Astrocyte (in vitro differentiated cells and primary cell): ENCODE measurements around the gene DGKG. TPM values are rescaled to one million over a fixed set of nuclear protein-coding genes. Genes with fewer than 3 reads are reported as not detected.

Experiments used
- DNase-seq: peaks from one replicate; pipeline ENCODE4 v3.0.0-alpha.2; 2010; ENCODE audit warnings: low read depth
- FAIRE-seq: peaks from 2 replicates; lab custom pipeline; 2011; peaks lifted over from hg19 to GRCh38; lab: Jason Lieb, UNC
- H2AFZ ChIP-seq: 2 replicates; pipeline ENCODE4 v1.6.0; 2012; ENCODE audit warnings: low read depth, low read length, inconsistent platforms
- H3K27ac ChIP-seq: 2 replicates; pipeline ENCODE4 v1.5.1; 2011; ENCODE audit warnings: low read depth, low read length, inconsistent platforms
- H3K27me3 ChIP-seq: 2 replicates; pipeline ENCODE4 v1.6.0; 2011; ENCODE audit warnings: low read length, inconsistent platforms; ENCODE audit not compliant: insufficient read depth
- H3K36me3 ChIP-seq: 2 replicates; pipeline ENCODE4 v1.5.1; 2011; ENCODE audit warnings: low read length, inconsistent platforms; ENCODE audit not compliant: insufficient read depth
- H3K4me1 ChIP-seq: 2 replicates; pipeline ENCODE4 v1.5.1; 2011; ENCODE audit warnings: low read length, inconsistent platforms; ENCODE audit not compliant: insufficient read depth
- H3K4me2 ChIP-seq: 2 replicates; pipeline ENCODE4 v1.6.0; 2012; ENCODE audit warnings: low read length, inconsistent platforms
- H3K4me3 ChIP-seq: 2 replicates; pipeline ENCODE4 v1.5.1; 2011; ENCODE audit warnings: low read depth, mild to moderate bottlenecking, low read length, inconsistent platforms; ENCODE audit not compliant: insufficient read depth
- H3K79me2 ChIP-seq: 2 replicates; pipeline ENCODE4 v1.6.0; 2012; ENCODE audit warnings: mild to moderate bottlenecking, low read length, inconsistent platforms; ENCODE audit not compliant: insufficient read depth
- H3K9ac ChIP-seq: 2 replicates; pipeline ENCODE4 v1.6.0; 2012; ENCODE audit warnings: mild to moderate bottlenecking, low read length, inconsistent platforms
- H3K9me3 ChIP-seq: 2 replicates; pipeline ENCODE4 v1.5.1; 2012; ENCODE audit warnings: low read depth, mild to moderate bottlenecking, low read length, inconsistent platforms; ENCODE audit not compliant: insufficient read depth
- H4K20me1 ChIP-seq: 2 replicates; pipeline ENCODE4 v1.6.0; 2012; ENCODE audit warnings: low read length, inconsistent platforms; ENCODE audit not compliant: insufficient read depth
- H3K27ac Mint-ChIP-seq: one replicate; pipeline ENCODE4 v1.8.0; 2021; ENCODE audit warnings: mild to moderate bottlenecking, mixed read lengths; ENCODE audit not compliant: unreplicated experiment
- H3K27me3 Mint-ChIP-seq: one replicate; pipeline ENCODE4 v1.8.0; 2021; ENCODE audit warnings: low read depth, mixed read lengths; ENCODE audit not compliant: unreplicated experiment
- H3K36me3 Mint-ChIP-seq: one replicate; pipeline ENCODE4 v1.8.0; 2021; ENCODE audit warnings: low read depth, mixed read lengths; ENCODE audit not compliant: unreplicated experiment
- H3K4me1 Mint-ChIP-seq: one replicate; pipeline ENCODE4 v1.8.0; 2021; ENCODE audit warnings: low read depth, mixed read lengths; ENCODE audit not compliant: unreplicated experiment
- H3K4me3 Mint-ChIP-seq: one replicate; pipeline ENCODE4 v1.8.0; 2021; ENCODE audit warnings: mild to moderate bottlenecking, moderate library complexity, mixed read lengths; ENCODE audit not compliant: unreplicated experiment
- H3K9me3 Mint-ChIP-seq: one replicate; pipeline ENCODE4 v1.8.0; 2021; ENCODE audit warnings: mild to moderate bottlenecking, mixed read lengths; ENCODE audit not compliant: unreplicated experiment
- CTCF ChIP-seq: IDR thresholded peaks from 2 replicates; pipeline ENCODE4 v1.5.1; 2011; ENCODE audit warnings: low read depth, mild to moderate bottlenecking, inconsistent platforms, low read length, moderate library complexity; ENCODE audit not compliant: insufficient read depth
- EZH2 ChIP-seq: IDR thresholded peaks from 2 replicates; pipeline ENCODE4 v1.6.1; 2012; ENCODE audit warnings: mild to moderate bottlenecking, low read length, inconsistent platforms; ENCODE audit not compliant: insufficient read depth
- total RNA-seq: library from RNA; stranded (reverse); gene quantifications from 2 replicates; pipeline ENCODE4 v1.2.1, GENCODE V29; 2021

The DGKG gene
- total RNA-seq, 1 donor from 2014 or later, result 0.64 TPM

- Histone ChIP-seq H3K79me2 (no peaks in the 10 kb centered on the region), H3K4me2 (no peak overlapping the region), H3K27me3 (peaks cover 10% of the 10 kb centered on the region), H3K4me1 (no peaks in the 10 kb centered on the region), H2AFZ (no peak overlapping the region), H3K36me3 (no peaks in the 10 kb centered on the region), H3K9ac (no peak overlapping the region), H3K9me3 (no peaks in the 10 kb centered on the region), H3K27ac (no peak overlapping the region), H4K20me1 (no peaks in the 10 kb centered on the region), H3K4me3 (no peak overlapping the region)
- DNase-seq, result no peak
- TF ChIP-seq EZH2, result no peak
- TF ChIP-seq CTCF, result no peak
- no peak overlapping the region for H3K4me3 Mint-ChIP-seq
- peaks cover 38% of the 10 kb centered on the region for H3K27me3 Mint-ChIP-seq
- H3K36me3 Mint-ChIP-seq, result peaks cover 5% of the 10 kb centered on the region
- no peak overlapping the region for H3K27ac Mint-ChIP-seq
- H3K4me1 Mint-ChIP-seq, result no peaks in the 10 kb centered on the region
- FAIRE-seq, result no peak
- peaks cover 3% of the 10 kb centered on the region for H3K9me3 Mint-ChIP-seq
Observed at GRCh38 chr3:186166491-186167288, 195.3 kb downstream of the DGKG start.

GRCh38 chr3:186166036-186166435 lies 196.0 kb downstream of the DGKG start:
- Histone ChIP-seq H3K4me2 (no peak overlapping the region), H2AFZ (no peak overlapping the region), H3K4me3 (no peak overlapping the region), H3K27me3 (peaks cover 10% of the 10 kb centered on the region), H3K9ac (no peak overlapping the region), H3K27ac (no peak overlapping the region), H3K79me2 (no peaks in the 10 kb centered on the region), H4K20me1 (no peaks in the 10 kb centered on the region), H3K9me3 (no peaks in the 10 kb centered on the region), H3K36me3 (no peaks in the 10 kb centered on the region), H3K4me1 (no peaks in the 10 kb centered on the region)
- TF ChIP-seq EZH2 (no peak), CTCF (no peak)
- H3K27me3 Mint-ChIP-seq, result peaks cover 42% of the 10 kb centered on the region
- H3K4me3 Mint-ChIP-seq, result no peak overlapping the region
- peaks cover 3% of the 10 kb centered on the region for H3K9me3 Mint-ChIP-seq
- H3K27ac Mint-ChIP-seq, result no peak overlapping the region
- no peak for FAIRE-seq
- no peak for DNase-seq
- H3K4me1 Mint-ChIP-seq, result no peaks in the 10 kb centered on the region
- H3K36me3 Mint-ChIP-seq, result peaks cover 5% of the 10 kb centered on the region

GRCh38 chr3:186165331-186165730 lies 196.7 kb downstream of the DGKG start:
- FAIRE-seq (no peak), DNase-seq (peak; percentile 33)
- no peaks in the 10 kb centered on the region for H3K79me2 ChIP-seq
- no peaks in the 10 kb centered on the region for H3K9me3 ChIP-seq
- Mint-ChIP-seq H3K36me3 (peaks cover 5% of the 10 kb centered on the region), H3K4me1 (peaks cover 1% of the 10 kb centered on the region), H3K9me3 (peaks cover 6% of the 10 kb centered on the region), H3K27ac (no peak overlapping the region), H3K4me3 (no peak overlapping the region), H3K27me3 (peaks cover 44% of the 10 kb centered on the region)
- no peaks in the 10 kb centered on the region for H3K36me3 ChIP-seq
- H3K27ac ChIP-seq, result no peak overlapping the region
- no peak overlapping the region for H3K4me2 ChIP-seq
- H3K4me3 ChIP-seq, result no peak overlapping the region
- H3K27me3 ChIP-seq, result peaks cover 10% of the 10 kb centered on the region
- H3K4me1 ChIP-seq, result no peaks in the 10 kb centered on the region
- H3K9ac ChIP-seq, result no peak overlapping the region
- TF ChIP-seq CTCF (no peak), EZH2 (no peak)
- no peak overlapping the region for H2AFZ ChIP-seq
- no peaks in the 10 kb centered on the region for H4K20me1 ChIP-seq
